Measurements from ENCODE around the gene FNDC7.

Gene FNDC7

DNA sequence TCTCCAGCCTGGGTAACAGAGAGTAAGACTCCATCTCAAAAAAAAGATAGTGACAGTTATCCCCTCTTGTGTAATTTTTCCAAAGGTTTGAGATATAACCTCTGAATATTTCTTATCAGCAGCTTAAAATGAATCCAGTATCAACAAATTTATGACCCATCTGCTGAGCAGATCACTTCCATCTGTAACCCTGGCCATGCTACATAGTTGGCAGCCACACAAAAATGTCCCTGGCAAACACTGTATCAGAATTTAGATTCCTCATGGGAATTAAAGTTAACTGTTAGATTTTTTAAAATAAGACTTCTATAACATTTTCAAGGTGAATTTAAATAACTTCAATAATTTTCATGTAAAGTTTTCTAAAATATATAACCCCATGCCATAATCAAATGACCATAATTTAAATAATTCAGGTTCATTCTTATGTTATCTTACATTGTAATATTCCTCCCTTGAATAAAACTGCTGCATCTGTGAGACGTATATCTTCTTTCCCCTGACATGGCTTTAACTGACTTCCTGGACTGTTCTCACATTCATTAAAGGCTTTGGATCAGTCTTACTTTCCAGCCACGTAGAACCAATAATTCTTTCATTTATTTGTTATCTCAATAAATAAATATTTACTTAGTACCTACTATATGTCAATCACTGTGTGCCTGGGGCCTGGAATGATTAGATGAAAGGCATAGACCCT lies 25.9 kb upstream of the FNDC7 start:
- ChIA-PET POLR2A (ENCODE audit: low non-redundant PET) (no interaction called here), CTCF (interaction anchor here (0.6 kb wide), 1 partner anchor 54 kb away, joined by 4 read pairs; no protein-coding TSS in a partner anchor)
- TF ChIP-seq, protein P1, sequence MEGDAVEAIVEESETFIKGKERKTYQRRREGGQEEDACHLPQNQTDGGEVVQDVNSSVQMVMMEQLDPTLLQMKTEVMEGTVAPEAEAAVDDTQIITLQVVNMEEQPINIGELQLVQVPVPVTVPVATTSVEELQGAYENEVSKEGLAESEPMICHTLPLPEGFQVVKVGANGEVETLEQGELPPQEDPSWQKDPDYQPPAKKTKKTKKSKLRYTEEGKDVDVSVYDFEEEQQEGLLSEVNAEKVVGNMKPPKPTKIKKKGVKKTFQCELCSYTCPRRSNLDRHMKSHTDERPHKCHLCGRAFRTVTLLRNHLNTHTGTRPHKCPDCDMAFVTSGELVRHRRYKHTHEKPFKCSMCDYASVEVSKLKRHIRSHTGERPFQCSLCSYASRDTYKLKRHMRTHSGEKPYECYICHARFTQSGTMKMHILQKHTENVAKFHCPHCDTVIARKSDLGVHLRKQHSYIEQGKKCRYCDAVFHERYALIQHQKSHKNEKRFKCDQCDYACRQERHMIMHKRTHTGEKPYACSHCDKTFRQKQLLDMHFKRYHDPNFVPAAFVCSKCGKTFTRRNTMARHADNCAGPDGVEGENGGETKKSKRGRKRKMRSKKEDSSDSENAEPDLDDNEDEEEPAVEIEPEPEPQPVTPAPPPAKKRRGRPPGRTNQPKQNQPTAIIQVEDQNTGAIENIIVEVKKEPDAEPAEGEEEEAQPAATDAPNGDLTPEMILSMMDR (conservative IDR thresholded peaks at IDR 0.05; ENCODE audit: low read depth), result no peak
- H3K27ac ChIP-seq, result no peak overlapping the region
- DNase-seq (ENCODE audit: low spot score), result no peak

DNA sequence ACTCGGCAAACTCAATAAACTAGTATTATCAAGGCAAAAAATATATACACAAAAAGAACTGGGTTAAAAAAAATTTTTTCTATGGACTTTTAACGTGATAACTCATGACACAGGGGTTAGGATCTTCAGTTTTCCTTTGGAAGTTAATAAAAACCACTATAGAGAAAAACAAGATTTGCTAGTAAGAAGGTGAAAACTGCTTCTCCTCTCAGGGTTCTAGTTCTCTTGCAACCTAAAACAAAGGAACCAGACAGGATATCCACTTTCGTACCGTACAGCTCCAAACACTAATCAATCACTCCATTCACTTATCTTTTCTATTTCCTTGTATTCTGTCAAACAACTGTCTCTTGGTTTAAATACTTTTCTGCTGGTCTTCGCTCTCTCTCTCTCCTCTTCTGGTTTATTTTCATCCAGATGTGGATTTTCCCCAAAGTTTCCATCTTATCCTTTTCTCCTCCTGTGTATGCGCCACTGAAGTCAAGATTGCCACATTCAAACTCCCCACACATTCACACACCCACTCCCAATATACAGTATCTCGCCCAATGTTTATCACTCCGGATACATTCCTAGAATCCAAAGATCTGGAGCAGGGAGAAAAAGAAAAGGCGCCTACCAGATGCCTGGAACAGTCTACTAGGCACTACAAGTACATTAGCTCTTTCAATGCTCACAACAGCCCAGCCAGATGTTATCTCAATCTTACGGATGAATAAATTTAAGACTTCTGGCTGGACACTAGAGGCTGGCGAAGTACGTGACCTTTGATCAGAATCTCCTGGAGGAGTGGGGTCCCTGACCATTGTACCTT lies 21.4 kb upstream of the FNDC7 start:
- DNase-seq (ENCODE audit: low spot score), result no peak
- peak overlapping the region; percentile 94 for H3K27ac ChIP-seq
- ChIA-PET CTCF (interaction anchor here (1.1 kb wide), 1 partner anchor 179 kb away, joined by 3 read pairs; no protein-coding TSS in a partner anchor), POLR2A (ENCODE audit: low non-redundant PET) (interaction anchor here (1.8 kb wide), 1 partner anchor 56 kb away, joined by 7 read pairs; the partner anchor contains the start of gene STXBP3)
- TF ChIP-seq, protein P1 (conservative IDR thresholded peaks at IDR 0.05; ENCODE audit: low read depth), result no peak

DNA sequence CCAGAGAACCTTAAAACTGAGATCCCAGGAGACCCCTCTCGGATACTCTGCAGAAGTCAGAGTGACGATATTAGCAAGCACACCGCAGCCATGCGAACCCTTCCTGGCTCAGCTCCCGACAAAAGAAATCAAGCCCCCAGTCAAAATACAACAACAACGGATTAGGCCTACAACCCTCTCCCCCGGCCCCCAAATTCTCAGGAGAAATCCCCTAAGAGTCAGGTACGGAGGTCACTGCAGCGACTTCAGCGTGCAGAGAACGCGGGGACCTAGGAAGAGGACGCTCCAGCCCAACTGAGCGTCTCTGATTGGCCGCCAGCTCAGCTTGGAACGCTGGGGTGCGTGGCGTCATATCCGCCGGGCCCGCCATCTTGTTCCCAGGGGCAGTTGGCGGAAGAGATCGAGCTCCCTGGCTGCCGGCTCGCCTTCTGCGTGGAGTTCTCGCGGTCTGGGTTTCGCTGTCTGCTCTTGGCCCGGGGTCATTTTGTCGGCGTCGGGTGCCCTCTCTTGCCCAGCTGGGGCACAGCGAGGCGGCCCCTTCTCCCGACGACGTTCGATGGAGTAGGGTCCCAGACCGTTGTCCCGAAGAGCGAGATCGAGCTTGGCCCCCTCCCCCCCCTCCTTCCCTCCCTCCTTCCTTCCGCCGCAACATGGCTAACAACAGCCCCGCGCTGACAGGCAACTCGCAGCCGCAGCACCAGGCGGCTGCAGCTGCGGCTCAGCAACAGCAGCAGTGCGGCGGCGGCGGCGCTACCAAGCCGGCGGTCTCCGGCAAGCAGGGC lies 20.6 kb upstream of the FNDC7 start, which contains the start of gene PRPF38B:
PRPF38B (plus strand) TSS at position 369 of the 782 bp plus-strand sequence; CDS start at position 651, 282 bp downstream.
- TF ChIP-seq, protein P1 (conservative IDR thresholded peaks at IDR 0.05; ENCODE audit: low read depth), result no peak
- POLR2A ChIA-PET (ENCODE audit: low non-redundant PET), result interaction anchor here (0.6 to 1.8 kb wide), 2 partner anchors 53 to 55 kb away, joined by 3 to 7 read pairs; partner anchors contain the start of gene STXBP3
- DNase-seq (ENCODE audit: low spot score), result peak; percentile 96
- peak within 1 kb of the TSS; percentile 94 for H3K27ac ChIP-seq
- CTCF ChIA-PET, result interaction anchor here (0.6 to 1.1 kb wide), 2 partner anchors 74 to 179 kb away, joined by 3 read pairs; no protein-coding TSS in a partner anchor

DNA sequence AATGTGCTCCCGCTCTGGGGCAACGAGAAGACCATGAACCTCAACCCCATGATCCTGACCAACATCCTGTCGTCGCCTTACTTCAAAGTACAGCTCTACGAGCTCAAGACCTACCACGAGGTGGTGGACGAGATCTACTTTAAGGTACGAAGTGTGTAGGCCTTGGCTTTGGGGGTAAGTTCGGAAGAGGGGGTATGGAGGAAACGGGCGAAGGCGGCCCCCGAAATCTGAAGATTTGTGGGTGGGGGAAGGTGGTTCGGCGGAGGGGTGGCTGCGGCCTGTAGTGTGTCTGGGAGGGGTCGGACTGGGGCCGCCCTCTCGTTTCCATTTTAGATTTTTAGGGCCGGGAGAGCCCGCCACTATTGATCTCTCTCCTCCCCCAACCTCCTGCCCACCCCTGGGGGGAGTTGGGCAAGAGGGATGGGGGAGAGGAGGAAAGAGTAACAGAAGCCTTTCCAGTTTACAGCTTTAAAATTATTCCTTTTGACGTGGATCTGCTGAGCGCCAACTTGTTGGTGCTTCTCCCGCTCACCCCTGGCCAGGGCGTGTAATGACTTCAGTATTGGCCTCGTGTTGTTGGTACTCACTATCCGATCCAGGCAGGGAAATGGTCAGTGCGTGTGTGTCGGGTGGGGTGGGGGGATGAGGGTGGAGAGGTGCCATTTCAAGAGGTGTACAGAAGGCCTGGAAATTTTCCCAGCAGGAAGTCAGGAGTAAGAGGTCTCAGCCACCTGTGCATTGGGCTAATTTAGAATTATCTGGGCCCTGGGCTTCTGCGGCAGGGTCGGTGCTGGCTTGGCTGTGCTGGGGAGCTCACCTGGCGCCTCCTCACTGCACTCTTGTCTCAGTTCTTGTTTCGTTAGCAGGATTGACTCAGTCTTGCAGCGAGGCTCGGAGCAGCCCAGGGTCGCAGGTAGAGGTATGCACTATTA lies 19.7 kb upstream of the FNDC7 start:
- CTCF ChIA-PET, result no interaction called here
- POLR2A ChIA-PET (ENCODE audit: low non-redundant PET), result interaction anchor here (0.7 to 1.8 kb wide), 3 partner anchors 10 to 192 kb away, joined by 3 to 7 read pairs (median 3); partner anchors contain the start of gene STXBP3
- peak overlapping the region; percentile 94 for H3K27ac ChIP-seq
- DNase-seq (ENCODE audit: low spot score), result peak; percentile 53
- TF ChIP-seq, protein P1 (conservative IDR thresholded peaks at IDR 0.05; ENCODE audit: low read depth), result 0 out of 2 replicates have a peak, but pooled peaks have one; percentile 12

DNA sequence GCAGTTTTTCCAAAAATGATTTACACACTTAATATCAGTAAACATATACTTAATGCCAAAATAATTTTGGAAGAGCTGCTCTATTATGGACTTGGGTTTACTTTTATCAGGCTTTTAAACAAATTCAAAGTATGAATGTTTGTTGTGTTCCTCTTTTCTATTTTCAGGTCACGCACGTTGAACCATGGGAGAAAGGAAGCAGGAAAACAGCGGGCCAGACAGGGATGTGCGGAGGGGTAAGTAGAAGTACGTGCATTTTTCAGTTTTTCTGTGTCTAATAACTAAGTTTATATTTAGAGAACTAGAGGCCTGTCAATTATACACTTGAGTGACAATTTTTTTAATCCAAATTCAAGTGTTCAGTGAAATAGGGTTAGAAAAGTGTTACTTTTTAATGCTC lies 17.2 kb upstream of the FNDC7 start:
- TF ChIP-seq, protein P1 (conservative IDR thresholded peaks at IDR 0.05; ENCODE audit: low read depth), result no peak
- no peak overlapping the region for H3K27ac ChIP-seq
- ChIA-PET POLR2A (ENCODE audit: low non-redundant PET) (no interaction called here), CTCF (interaction anchor here (0.6 kb wide), 1 partner anchor 14 kb away, joined by 3 read pairs; no protein-coding TSS in a partner anchor)
- DNase-seq (ENCODE audit: low spot score), result no peak

All from RWPE1 (cell line).